ELR (cell line): ENCODE data around the gene WNT8A.

Experiments
- DNase-seq: peaks from one replicate; pipeline ENCODE4 v3.0.0-alpha.2; 2015; ENCODE audit warnings: low read depth

WNT8A gene

GRCh38 chr5:138091685-138092084, 7.9 kb downstream of the WNT8A start:
- no peak for DNase-seq

GRCh38 chr5:138092301-138092700, 8.5 kb downstream of the WNT8A start:
- no peak for DNase-seq

GRCh38 chr5:138093036-138093435, 9.2 kb downstream of the WNT8A start:
- no peak for DNase-seq

GRCh38 chr5:138095100-138095907, 11.5 kb downstream of the WNT8A start:
- DNase-seq = no peak

- peak; percentile 6 for DNase-seq
Measured at GRCh38 chr5:138096363-138096762, 12.5 kb downstream of the WNT8A start.

- no peak for DNase-seq
Measured at GRCh38 chr5:138096997-138097828, 13.4 kb downstream of the WNT8A start.

- no peak for DNase-seq
Measured at GRCh38 chr5:138102454-138103318, 18.9 kb downstream of the WNT8A start.

GRCh38 chr5:138103319-138103637, 19.4 kb downstream of the WNT8A start:
- no peak for DNase-seq

- no peak for DNase-seq
Measured at GRCh38 chr5:138105709-138106108, 21.9 kb downstream of the WNT8A start.

- DNase-seq = no peak
Measured at GRCh38 chr5:138107213-138107612, 23.4 kb downstream of the WNT8A start.

GRCh38 chr5:138109463-138110265, 25.8 kb downstream of the WNT8A start:
- DNase-seq = peak; percentile 49

- DNase-seq = no peak
Measured at GRCh38 chr5:138110266-138110963, 26.6 kb downstream of the WNT8A start.

GRCh38 chr5:138111181-138111580, 27.3 kb downstream of the WNT8A start:
- DNase-seq = no peak

- DNase-seq = peak; percentile 43
Measured at GRCh38 chr5:138111937-138112336, 28.1 kb downstream of the WNT8A start.

- DNase-seq = no peak
Measured at GRCh38 chr5:138115254-138115653, 31.4 kb downstream of the WNT8A start.

GRCh38 chr5:138128334-138128733, 44.5 kb downstream of the WNT8A start:
- peak; percentile 9 for DNase-seq

- DNase-seq = no peak
Measured at GRCh38 chr5:138129347-138129746, 45.5 kb downstream of the WNT8A start.

GRCh38 chr5:138132543-138132942, 48.7 kb downstream of the WNT8A start:
- no peak for DNase-seq

GRCh38 chr5:138138949-138139780, 55.3 kb downstream of the WNT8A start, which contains the start of gene NME5:
TSS of gene NME5 (minus strand) at chr5:138139428. CDS start at chr5:138138780, 648 bp downstream.
- DNase-seq = peak; percentile 57

- DNase-seq = no peak
Measured at GRCh38 chr5:138139781-138140090, 55.9 kb downstream of the WNT8A start.
